Measurements from ENCODE around the gene CDH13.

Gene CDH13

DNA sequence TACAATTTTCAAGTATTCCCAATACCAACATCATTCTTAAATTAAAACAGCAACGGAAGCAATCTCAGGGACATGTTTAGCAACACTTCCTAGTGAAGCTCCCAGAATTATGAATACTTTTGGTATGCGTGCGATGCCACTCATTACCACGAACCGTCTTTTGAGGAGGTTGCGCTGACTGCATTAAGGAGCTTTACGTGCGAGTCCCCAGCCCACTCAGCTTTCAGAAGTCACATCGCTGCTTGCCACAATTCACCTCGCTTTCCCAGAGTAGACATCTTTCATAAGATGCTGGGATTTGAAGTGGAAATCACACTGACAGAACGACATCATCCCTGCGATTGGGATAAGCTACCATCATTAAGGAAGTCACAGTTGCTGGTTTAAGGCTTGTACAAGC is 739.5 kb downstream of the CDH13 start:
- no peak for DNase-seq (ENCODE audit: low read depth)
- TF ChIP-seq, protein P1, sequence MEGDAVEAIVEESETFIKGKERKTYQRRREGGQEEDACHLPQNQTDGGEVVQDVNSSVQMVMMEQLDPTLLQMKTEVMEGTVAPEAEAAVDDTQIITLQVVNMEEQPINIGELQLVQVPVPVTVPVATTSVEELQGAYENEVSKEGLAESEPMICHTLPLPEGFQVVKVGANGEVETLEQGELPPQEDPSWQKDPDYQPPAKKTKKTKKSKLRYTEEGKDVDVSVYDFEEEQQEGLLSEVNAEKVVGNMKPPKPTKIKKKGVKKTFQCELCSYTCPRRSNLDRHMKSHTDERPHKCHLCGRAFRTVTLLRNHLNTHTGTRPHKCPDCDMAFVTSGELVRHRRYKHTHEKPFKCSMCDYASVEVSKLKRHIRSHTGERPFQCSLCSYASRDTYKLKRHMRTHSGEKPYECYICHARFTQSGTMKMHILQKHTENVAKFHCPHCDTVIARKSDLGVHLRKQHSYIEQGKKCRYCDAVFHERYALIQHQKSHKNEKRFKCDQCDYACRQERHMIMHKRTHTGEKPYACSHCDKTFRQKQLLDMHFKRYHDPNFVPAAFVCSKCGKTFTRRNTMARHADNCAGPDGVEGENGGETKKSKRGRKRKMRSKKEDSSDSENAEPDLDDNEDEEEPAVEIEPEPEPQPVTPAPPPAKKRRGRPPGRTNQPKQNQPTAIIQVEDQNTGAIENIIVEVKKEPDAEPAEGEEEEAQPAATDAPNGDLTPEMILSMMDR (IDR thresholded peaks at IDR 0.05; ENCODE audit: low read depth, low read length, missing control alignments), result no peak
- H3K4me3 ChIP-seq (ENCODE audit: low read depth, low read length), result no peak overlapping the region

DNA sequence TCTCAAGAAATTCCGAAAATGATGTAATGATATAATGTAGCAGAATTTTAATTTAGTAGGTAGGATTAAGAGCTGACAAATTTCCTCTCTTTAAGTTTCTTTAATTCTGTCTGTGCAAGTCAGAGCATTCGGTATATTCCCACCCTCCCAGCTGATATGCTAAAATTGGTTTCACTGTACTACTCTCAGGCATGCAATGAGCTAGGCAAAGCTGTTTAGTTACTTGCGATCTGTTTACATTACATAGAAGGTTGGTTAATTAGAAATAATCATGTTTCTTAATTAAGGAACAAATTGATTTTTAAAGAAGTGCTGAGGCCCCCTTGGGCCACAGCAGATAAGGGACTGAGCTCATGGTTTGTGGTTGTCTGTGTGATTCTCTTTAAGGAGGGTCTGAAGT is 748.2 kb downstream of the CDH13 start:
- in situ Hi-C loops (cut with HindIII; ENCODE audit: low sequenced_read_pairs), result no loop called here
- TF ChIP-seq, protein P1 (IDR thresholded peaks at IDR 0.05; ENCODE audit: low read depth, low read length, missing control alignments), result no peak
- no peak for DNase-seq (ENCODE audit: low read depth)
- H3K4me3 ChIP-seq (ENCODE audit: low read depth, low read length), result no peak overlapping the region

More for the DNA sequence above, 739.5 kb downstream of the CDH13 start:
- in situ Hi-C loops (cut with HindIII; ENCODE audit: low sequenced_read_pairs), result no loop called here

DNA sequence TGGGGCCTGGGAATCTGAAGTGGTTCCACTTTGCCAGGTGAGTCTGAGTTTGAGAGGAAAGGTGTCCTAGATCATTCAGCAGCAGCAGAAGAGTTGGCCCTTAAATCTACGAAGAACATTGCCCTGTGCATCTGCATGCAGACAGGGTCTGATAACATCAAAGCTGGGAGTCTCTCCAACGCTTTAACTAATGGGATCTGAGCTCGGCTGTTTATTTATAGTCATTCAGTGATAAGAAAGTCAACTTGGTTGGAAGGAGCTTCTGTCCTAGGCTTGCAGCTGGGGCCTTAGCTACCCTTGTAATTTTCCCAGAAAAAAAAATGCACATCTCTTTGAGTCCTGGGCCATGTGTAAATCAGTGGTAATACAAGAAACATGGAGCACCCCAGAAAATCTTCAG is 763.0 kb downstream of the CDH13 start:
- no peak overlapping the region for H3K4me3 ChIP-seq (ENCODE audit: low read depth, low read length)
- in situ Hi-C loops (cut with HindIII; ENCODE audit: low sequenced_read_pairs), result no loop called here
- no peak for DNase-seq (ENCODE audit: low read depth)
- TF ChIP-seq, protein P1 (IDR thresholded peaks at IDR 0.05; ENCODE audit: low read depth, low read length, missing control alignments), result no peak

DNA sequence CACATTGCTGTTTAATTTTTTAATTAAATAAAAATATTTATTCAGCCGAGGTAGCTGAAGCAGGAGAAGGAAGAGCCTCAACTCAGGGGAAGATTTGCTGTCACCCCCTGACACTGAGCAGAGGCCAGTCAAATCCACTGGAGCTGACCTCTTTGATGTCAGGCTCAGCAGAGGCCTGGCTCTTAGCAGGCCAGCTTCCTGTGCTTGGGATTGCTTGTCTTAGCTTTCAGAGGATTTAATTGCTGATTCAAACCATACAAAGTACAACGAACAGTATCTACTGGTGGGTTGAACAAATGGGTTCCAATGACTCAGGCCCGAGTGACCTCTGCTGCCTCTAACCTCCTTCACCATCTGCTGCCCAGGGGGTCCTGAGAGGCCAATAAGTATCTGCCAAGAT is 764.0 kb downstream of the CDH13 start:
- no peak for DNase-seq (ENCODE audit: low read depth)
- in situ Hi-C loops (cut with HindIII; ENCODE audit: low sequenced_read_pairs), result no loop called here
- TF ChIP-seq, protein P1 (IDR thresholded peaks at IDR 0.05; ENCODE audit: low read depth, low read length, missing control alignments), result no peak
- H3K4me3 ChIP-seq (ENCODE audit: low read depth, low read length), result no peak overlapping the region

DNA sequence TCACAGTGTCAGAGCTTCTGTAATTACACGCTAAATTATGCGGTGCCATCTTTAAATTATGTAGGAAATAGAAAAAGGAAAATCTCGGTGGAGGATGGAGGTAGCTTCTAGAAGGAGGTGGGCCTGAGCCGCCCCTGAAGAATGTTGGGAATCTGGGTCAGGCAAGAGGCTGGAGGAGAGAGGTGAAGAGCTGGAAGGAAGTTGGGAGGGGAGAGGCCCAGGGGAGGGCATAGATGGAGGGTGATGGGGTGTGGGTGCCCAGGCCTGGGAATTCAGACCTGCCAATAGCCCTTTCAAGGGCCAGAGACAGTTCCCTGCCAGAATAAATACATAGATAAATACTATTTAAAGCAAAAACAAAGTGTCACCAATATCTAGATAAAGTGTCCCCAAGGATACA is 766.0 kb downstream of the CDH13 start:
- in situ Hi-C loops (cut with HindIII; ENCODE audit: low sequenced_read_pairs), result no loop called here

DNA sequence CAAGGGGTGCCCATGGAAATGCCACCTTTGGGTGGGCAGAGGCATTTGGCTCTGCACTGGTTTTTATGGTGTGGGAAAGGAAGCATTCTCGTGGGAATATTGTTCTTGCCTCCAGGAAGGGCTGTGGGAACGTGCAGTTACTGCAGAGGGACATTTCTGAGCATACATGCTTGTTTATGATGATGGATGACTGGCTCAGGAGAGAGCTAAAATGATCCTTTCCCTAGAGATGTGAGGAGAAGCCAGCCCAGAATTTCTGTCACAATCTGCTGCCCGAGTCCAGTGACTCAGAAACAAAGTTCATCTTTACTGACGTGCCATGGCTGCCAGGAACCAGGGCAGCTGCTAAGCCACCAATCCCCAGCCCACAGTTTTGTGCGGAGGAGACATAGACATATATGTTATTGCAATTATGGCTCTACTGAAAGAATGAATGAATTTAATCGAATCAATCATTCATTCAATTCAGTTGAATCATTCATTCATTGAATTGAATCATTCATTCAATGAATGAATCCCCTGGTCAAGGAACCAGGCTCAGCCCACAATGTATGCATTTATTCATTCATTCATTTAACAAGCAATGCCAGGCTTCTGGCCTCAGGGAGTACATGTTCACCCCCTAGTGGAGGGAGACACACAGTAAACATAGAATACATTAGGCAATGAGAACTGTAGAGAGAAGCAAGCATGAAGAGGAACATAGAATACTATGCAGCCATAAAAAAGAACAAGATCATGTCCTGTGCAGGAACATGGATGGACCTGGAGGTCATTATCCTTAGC is 766.6 kb downstream of the CDH13 start:
- no peak overlapping the region for H3K4me3 ChIP-seq (ENCODE audit: low read depth, low read length)
- DNase-seq (ENCODE audit: low read depth), result no peak
- in situ Hi-C loops (cut with HindIII; ENCODE audit: low sequenced_read_pairs), result no loop called here
- TF ChIP-seq, protein P1 (IDR thresholded peaks at IDR 0.05; ENCODE audit: low read depth, low read length, missing control alignments), result peak; percentile 20

More for the DNA sequence above, 766.0 kb downstream of the CDH13 start:
- TF ChIP-seq, protein P1 (IDR thresholded peaks at IDR 0.05; ENCODE audit: low read depth, low read length, missing control alignments), result no peak
- DNase-seq (ENCODE audit: low read depth), result no peak
- H3K4me3 ChIP-seq (ENCODE audit: low read depth, low read length), result no peak overlapping the region
